K562 (cell line): ENCODE measurements around the gene NME2. TPM values are rescaled to one million over a fixed set of nuclear protein-coding genes. Genes with fewer than 3 reads are reported as not detected.

Source experiments
- ATAC-seq: fragments of 200-7000 bp; cut with Tn5 transposase; 3 replicates; pipeline ENCODE4 v1.9.1; 2020; ENCODE audit warnings: moderate library complexity
- BruUV-seq: library from RNA; stranded (reverse); fragments of 400-500 nt; replicated peaks from 2 replicates; lab custom pipeline; 2021; lab: Mats Ljungman, UMichigan
- CTCF ChIA-PET: fragments of 300-600 bp; formaldehyde crosslinking; extraction: SDS; loops from one replicate; lab custom pipeline; 2021; ENCODE audit warnings: low intra/inter-chr PET ratio; lab: Yijun Ruan, JAX
- POLR2A ChIA-PET: fragments of 300-600, 350-650 bp; sonication (Branson Sonifier 250); formaldehyde crosslinking; extraction: SDS; loops from one replicate; lab custom pipeline; 2021; ENCODE audit warnings: antibody characterized with exemption, inconsistent platforms; lab: Yijun Ruan, JAX
- DNase-seq, 4 experiments: peaks; one replicate each; pipeline versions ENCODE4 v3.0.0 to v3.0.0-alpha.2; 2011 to 2018; ENCODE audit warnings: low spot score in 3 of 4, mixed read lengths in 3 of 4; ENCODE audit errors: extremely low read depth in 1 of 4
- FAIRE-seq: peaks from 2 replicates; lab custom pipeline; 2011; peaks lifted over from hg19 to GRCh38; lab: Jason Lieb, UNC
- H2AFZ ChIP-seq: 2 replicates; pipeline ENCODE4 v1.6.0; 2011; ENCODE audit warnings: low read depth, low read length, control low read depth, inconsistent platforms
- H3K27ac ChIP-seq: fragments of 200-600 bp; 3 replicates; pipeline ENCODE4 v1.8.0; 2011; ENCODE audit warnings: low read depth, mild to moderate bottlenecking, control low read depth, inconsistent platforms, low read length, moderate library complexity, mixed read lengths; ENCODE audit errors: extremely low read depth
- H3K27me3 ChIP-seq, 2 experiments: fragments of 300-600 bp in 1 of 2; 2 replicates in 1 of 2; 3 replicates in 1 of 2; pipeline versions ENCODE4 v1.6.0 to v1.8.0; 2011; ENCODE audit warnings: inconsistent platforms in 2 of 2, low read length in 2 of 2, mild to moderate bottlenecking in 1 of 2, mixed read lengths in 1 of 2, moderate library complexity in 1 of 2; ENCODE audit not compliant: control insufficient read depth in 2 of 2, insufficient read depth in 2 of 2
- H3K36me3 ChIP-seq: fragments of 300-600 bp; 3 replicates; pipeline ENCODE4 v1.8.0; 2011; ENCODE audit warnings: mild to moderate bottlenecking, low read length, inconsistent platforms; ENCODE audit not compliant: control insufficient read depth, insufficient read depth
- H3K4me1 ChIP-seq, 2 experiments: fragments of 200-600 bp in 1 of 2; replicated peaks in 1 of 2; 2 replicates in 1 of 2; 3 replicates in 1 of 2; pipeline versions ENCODE4 v1.5.1 to v1.8.0; 2011; ENCODE audit warnings: inconsistent platforms in 2 of 2, low read length in 2 of 2, mild to moderate bottlenecking in 1 of 2, mixed read lengths in 1 of 2, moderate library complexity in 1 of 2; ENCODE audit not compliant: control insufficient read depth in 2 of 2, insufficient read depth in 2 of 2
- H3K4me2 ChIP-seq: 2 replicates; pipeline ENCODE4 v1.6.1; 2011; ENCODE audit warnings: low read length, control low read depth, inconsistent platforms, mixed read lengths; ENCODE audit not compliant: insufficient read depth
- H3K4me3 ChIP-seq: fragments of 200-600 bp; sonication (generic), shearing (Covaris generic); 2 replicates; pipeline ENCODE4 v1.5.1; 2016; ENCODE audit warnings: control low read depth, inconsistent platforms
- H3K79me2 ChIP-seq: fragments of 200-600 bp; 3 replicates; pipeline ENCODE4 v1.8.0; 2011; ENCODE audit warnings: low read length, inconsistent platforms; ENCODE audit not compliant: control insufficient read depth, insufficient read depth
- H3K9ac ChIP-seq, 2 experiments: 2 replicates each; pipeline versions ENCODE4 v1.6.0 to v1.6.1; 2011; ENCODE audit warnings: low read depth in 2 of 2, low read length in 2 of 2, control low read depth in 1 of 2, inconsistent platforms in 1 of 2, mild to moderate bottlenecking in 1 of 2, mixed read lengths in 1 of 2; ENCODE audit not compliant: insufficient read depth in 1 of 2
- H3K9me1 ChIP-seq: one replicate; pipeline ENCODE4 v1.6.0; 2011; ENCODE audit warnings: inconsistent platforms, mild to moderate bottlenecking, low read length, moderate library complexity; ENCODE audit not compliant: control insufficient read depth, insufficient read depth
- H3K9me3 ChIP-seq: replicated peaks from 2 replicates; pipeline ENCODE4 v1.5.1; 2011; ENCODE audit warnings: low read depth, low read length, inconsistent platforms; ENCODE audit not compliant: control insufficient read depth, insufficient read depth
- H4K20me1 ChIP-seq: replicated peaks from 2 replicates; pipeline ENCODE4 v1.6.1; 2011; ENCODE audit warnings: low read length, inconsistent platforms, mixed read lengths; ENCODE audit not compliant: control insufficient read depth, insufficient read depth
- CEBPG ChIP-seq, 3 experiments: fragments of 200-800 bp in 1 of 3; sonication (Bioruptor generic) in 1 of 3; sonication (generic) in 1 of 3; formaldehyde crosslinking in 1 of 3; IDR thresholded peaks in 2 of 3; conservative IDR thresholded peaks in 1 of 3; 2 replicates each; pipeline versions ENCODE4 v1.6.1 to v1.8.0; 2016 to 2022; ENCODE audit warnings: missing compliant biosample characterization in 2 of 3, missing genetic modification characterization in 2 of 3, mild to moderate bottlenecking in 1 of 3, missing genetic modification reagents in 1 of 3
- ELF2 ChIP-seq: fragments of 250-450 bp; sonication (Bioruptor Pico); IDR thresholded peaks from 2 replicates; pipeline ENCODE4 v1.5.0; 2021; ENCODE audit warnings: mild to moderate bottlenecking
- HDAC8 ChIP-seq: fragments of 450-650 bp; IDR thresholded peaks from 2 replicates; pipeline ENCODE4 v1.6.1; 2016; ENCODE audit warnings: mild to moderate bottlenecking, missing genetic modification characterization, moderate library complexity, missing compliant biosample characterization
- PREB ChIP-seq: sonication (generic); formaldehyde crosslinking; IDR thresholded peaks from 2 replicates; pipeline ENCODE4 v1.8.1; 2023; ENCODE audit warnings: mild to moderate bottlenecking, missing genetic modification reagents
- SNAPC5 ChIP-seq: fragments of 250-450 bp; sonication (Bioruptor Pico); IDR thresholded peaks from 2 replicates; pipeline ENCODE4 v1.8.0; 2021; ENCODE audit warnings: moderate library complexity, mild to moderate bottlenecking, inconsistent platforms
- ZNF407 ChIP-seq: fragments of 450-650 bp; IDR thresholded peaks from 2 replicates; pipeline ENCODE4 v1.6.1; 2016; ENCODE audit warnings: low read depth
- WGBS: fragments of 100-300 bp; shearing (Covaris generic); methylation state at CpG from one replicate; pipeline ENCODE4 v1.1.6; 2016; ENCODE audit warnings: low coverage, mixed read lengths; ENCODE audit not compliant: insufficient coverage; ENCODE audit errors: missing lambda C conversion rate; 5-methylcytosine and 5-hydroxymethylcytosine counted together
- in situ Hi-C: fragments of 300-500 bp; cut with MboI; formaldehyde crosslinking; loops from 4 replicates; pipeline ENCODE4 v1.15.0; 2018; ENCODE audit warnings: inconsistent platforms, mixed read lengths
- intact Hi-C: fragments of 100-400 bp; cut with micrococcal nuclease; formaldehyde crosslinking; loops from 2 replicates; pipeline ENCODE4 v1.14.2; 2022
- polyA plus RNA-seq, 8 experiments: library from polyadenylated mRNA; depleted of rRNA in 4 of 8; stranded (reverse) in 5 of 8; unstranded in 3 of 8; fragments of >200 nt; fragmentation: Nextera tagmentation in 2 of 8; fragmentation: Illumina TruSeq in 1 of 8; extraction: Ambion mirVana in 2 of 8; extraction: Trizol in 1 of 8; gene quantifications; 2 replicates each; pipeline versions ENCODE4 v1.2.1 to v1.2.3, GENCODE V29; 2011 to 2014; ENCODE audit warnings: inconsistent platforms in 1 of 8, missing spikeins in 1 of 8
- total RNA-seq, 7 experiments: library from RNA; depleted of rRNA in 6 of 7; stranded (reverse); fragments of >200 nt in 6 of 7; fragmentation: Illumina TruSeq in 2 of 7; extraction: Trizol in 2 of 7; gene quantifications; 2 replicates each; pipeline versions ENCODE4 v1.2.1 to v1.2.3, GENCODE V29; 2011 to 2021; ENCODE audit warnings: low replicate concordance in 1 of 7
- TF ChIP-seq, protein P1 (sequence below): fragments of 450-650 bp; IDR thresholded peaks from 2 replicates; pipeline ENCODE4 v1.6.1; 2016; ENCODE audit warnings: antibody characterized with exemption

The NME2 gene
- total and polyA plus RNA-seq, 9 of the 15 experiments (the other 6 are each of a cell fraction or from before 2014, with no cell fraction given), result 684 to 1,202 (median 924) TPM

DNA sequence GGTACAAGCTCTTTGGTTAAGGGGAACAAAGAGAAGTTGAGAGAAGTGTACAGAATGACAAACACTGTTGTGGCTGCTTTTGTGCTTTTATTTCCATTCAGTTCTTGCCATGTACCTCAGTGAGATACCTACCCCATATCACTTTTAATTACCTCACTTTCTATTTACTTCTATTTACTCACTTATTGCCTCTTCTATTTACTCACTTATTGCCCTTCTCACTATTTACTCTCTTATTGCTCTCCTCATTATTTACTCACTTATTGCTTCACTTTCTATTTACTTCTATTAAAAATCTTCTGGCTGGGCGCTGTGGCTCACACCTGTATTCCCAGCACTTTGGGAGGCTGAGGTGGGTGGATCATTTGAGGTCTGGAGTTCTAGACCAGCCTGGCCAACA, 51.7 kb downstream of the NME2 start (continued):
- TF ChIP-seq, protein P1, sequence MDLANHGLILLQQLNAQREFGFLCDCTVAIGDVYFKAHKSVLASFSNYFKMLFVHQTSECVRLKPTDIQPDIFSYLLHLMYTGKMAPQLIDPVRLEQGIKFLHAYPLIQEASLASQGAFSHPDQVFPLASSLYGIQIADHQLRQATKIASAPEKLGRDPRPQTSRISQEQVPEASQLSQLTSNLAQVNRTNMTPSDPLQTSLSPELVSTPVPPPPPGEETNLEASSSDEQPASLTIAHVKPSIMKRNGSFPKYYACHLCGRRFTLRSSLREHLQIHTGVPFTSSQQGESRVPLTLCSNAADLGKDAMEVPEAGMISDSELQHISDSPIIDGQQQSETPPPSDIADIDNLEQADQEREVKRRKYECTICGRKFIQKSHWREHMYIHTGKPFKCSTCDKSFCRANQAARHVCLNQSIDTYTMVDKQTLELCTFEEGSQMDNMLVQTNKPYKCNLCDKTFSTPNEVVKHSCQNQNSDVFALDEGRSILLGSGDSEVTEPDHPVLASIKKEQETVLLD, result no peak
- no peak for TF ChIP-seq HDAC8

DNA sequence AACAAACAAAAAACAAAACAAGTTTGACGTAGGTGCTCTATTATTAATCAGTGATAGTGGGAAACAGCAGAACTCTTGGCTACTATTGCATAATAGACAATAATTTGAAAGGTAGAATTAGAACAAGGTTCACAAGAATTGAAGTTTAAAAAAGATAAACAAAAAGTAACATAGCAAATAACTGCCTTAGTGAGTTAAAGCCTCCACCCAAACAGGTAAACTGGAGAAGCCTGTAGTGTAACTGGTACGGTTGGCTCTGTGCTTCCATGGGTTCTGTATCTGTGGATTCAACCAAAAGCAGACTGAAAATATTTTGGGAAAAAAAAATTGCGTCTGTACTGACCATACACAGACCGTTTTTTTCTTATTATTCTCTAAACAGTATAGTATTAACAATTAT, 55.1 kb downstream of the NME2 start:
- in situ Hi-C loops (no loop called here), intact Hi-C loops (no loop called here)
- Histone ChIP-seq H3K4me2 (no peak overlapping the region), H3K79me2 (peaks cover 9% of the 10 kb centered on the region; the same call in 2 of the 3 replicates), H3K4me1 (no peaks in the 10 kb centered on the region), H3K4me3 (no peak overlapping the region), H3K9me3 (no peaks in the 10 kb centered on the region), H3K27me3 (no peaks in the 10 kb centered on the region), H3K9me1 (peaks cover 3% of the 10 kb centered on the region), H3K27ac (no peak overlapping the region), H4K20me1 (no peaks in the 10 kb centered on the region), H3K9ac (no peak overlapping the region), H3K36me3 (peaks cover 79% of the 10 kb centered on the region; the same call in 2 of the 3 replicates), H2AFZ (no peak overlapping the region)
- POLR2A ChIA-PET, result interaction anchor here (0.8 to 1.0 kb wide), 2 partner anchors 9 to 23 kb away, joined by 3 read pairs; no protein-coding TSS in a partner anchor
- DNase-seq (no peak), FAIRE-seq (no peak), ATAC-seq (no peak)
- BruUV-seq, result no TSS peak
- CTCF ChIA-PET, result no interaction called here
- WGBS, result 81% methylated on average over 4 of the region's 4 CpGs
- TF ChIP-seq SNAPC5 (CRISPR knock-in tag) (no peak), ELF2 (CRISPR knock-in tag) (no peak), PREB (CRISPR knock-in tag) (no peak), CEBPG (CRISPR knock-in tag; IDR thresholded peaks at IDR 0.05) (no peak), CEBPG (tag; conservative IDR thresholded peaks at IDR 0.05 in 1 of 2, IDR thresholded peaks at IDR 0.05 in 1 of 2) (peak in 1 of 2 experiments; percentile 30; a peak in 1 of 4 replicates), ZNF407 (no peak)
